HG03520 (cell line): ENCODE results near the gene LYRM7.
A peak's percentile ranks its signal among the peaks of the same experiment; 100 is the strongest.
"Not testable (repeated sequence)": the region's sequence is repeated elsewhere in the genome, so short reads cannot be mapped to it uniquely, and the experiment has no call there.

Source experiments
- ATAC-seq: cut with Tn5 transposase; IDR thresholded peaks from one replicate; pipeline ENCODE4 v1.9.1; 2021; ENCODE audit warnings: mild to moderate bottlenecking, moderate library complexity; ENCODE audit not compliant: unreplicated experiment

Gene LYRM7

DNA sequence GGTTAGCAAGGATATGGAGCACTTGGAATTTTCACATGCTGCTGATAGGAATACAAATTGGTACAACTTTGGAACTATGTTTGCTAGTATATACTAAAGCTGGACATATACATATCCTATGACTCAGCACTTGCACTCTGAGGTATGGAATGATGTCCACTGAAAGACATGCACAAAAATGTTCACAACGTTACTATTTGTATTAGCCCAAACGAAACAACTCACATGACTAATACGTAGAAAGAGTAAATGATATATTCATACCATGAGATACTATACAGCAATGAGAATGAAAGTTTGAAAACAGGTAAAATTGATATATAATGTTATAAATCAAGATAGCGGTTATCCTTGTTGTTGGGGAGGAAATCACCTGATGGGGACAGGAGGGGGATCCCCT is 47.6 kb downstream of the LYRM7 start:
- peak; percentile 62 for ATAC-seq

DNA sequence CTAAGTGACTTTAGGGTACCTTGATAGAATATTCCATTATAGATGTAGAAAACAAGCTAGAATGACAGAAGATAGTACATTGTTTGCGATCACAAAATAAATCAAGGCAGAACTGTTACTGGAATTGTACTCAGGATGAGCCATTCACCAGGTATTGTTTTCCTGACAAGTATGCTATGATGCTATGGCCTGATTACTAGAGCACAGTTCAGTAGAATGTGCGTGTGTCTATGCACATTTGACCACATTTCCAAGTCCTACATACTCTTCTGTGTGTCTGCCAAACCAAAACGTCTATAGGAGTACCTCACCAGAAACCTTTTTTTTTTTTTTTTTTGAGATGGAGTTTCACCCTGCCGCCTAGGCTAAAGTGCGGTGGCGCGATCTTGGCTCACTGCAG is 49.8 kb downstream of the LYRM7 start:
- no peak for ATAC-seq

DNA sequence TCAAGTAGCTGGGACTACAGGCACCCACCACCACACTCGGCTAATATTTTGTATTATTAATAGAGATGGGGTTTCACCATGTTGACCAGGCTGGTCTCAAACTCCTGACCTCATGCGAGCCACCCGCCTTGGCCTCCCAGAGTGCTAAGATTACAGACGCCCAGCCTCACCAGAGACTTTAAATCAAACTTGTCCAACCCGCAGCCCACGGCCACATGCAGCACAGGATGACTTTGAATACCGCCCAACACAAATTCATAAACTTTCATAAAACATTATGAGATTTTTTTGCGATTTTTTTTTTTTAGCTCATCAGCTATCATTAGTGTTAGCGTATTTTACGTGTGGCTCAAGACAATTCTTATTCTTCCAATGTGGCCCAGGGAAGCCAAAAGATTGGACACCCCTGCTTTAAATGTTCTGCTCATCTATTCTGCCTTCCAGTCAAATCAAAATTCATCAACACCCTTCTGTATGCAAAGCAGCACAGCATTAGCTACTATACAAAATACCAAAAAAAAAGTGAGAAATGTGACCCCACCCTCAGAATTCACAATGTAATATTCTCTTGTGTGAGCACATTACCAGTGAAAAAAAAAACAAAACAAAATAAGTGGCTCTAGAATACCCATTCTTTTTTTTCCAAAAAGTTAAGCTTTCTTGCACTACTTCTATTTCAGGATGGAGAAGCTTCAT is 50.4 kb downstream of the LYRM7 start:
- ATAC-seq: no peak

DNA sequence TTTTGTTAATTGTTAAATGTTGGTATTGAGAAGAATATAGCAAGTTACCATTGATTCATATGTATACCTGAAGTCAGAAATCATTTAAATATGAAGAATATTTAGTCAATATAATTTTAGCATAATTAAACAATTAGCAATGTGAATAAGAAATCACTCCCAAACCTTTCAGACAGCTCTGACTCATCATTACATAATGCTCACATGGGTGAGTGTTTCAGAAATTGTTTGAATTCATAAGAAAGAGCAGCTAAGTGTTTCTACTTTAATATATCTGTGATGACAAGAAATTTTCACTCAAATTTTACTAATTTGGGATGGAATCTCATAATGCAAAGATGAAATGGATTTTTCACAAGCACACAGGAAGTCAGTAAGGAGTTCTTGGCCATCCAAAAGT is 51.1 kb downstream of the LYRM7 start:
- no peak for ATAC-seq

DNA sequence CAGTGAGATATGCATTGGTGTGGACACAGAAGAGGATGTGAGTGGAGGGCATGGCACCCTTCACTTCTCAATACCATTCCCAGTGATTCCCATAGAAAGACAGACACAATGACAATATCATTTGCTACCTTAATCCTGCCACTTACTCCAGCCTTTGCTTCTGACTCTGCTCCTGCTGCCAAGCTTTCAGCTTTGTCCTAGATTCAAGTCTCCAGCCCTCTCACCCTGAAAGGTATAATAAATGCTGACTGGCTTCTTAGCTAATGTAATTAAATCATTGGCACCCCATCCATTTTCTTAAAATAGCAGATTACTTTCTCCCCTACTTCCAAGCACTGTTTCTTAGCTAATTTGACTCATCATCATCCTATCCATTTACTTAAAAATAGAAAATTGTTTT is 52.0 kb downstream of the LYRM7 start:
- ATAC-seq: no peak

GRCh38 chr5:131223751-131224386 is 53.1 kb downstream of the LYRM7 start:
- ATAC-seq: no peak

DNA sequence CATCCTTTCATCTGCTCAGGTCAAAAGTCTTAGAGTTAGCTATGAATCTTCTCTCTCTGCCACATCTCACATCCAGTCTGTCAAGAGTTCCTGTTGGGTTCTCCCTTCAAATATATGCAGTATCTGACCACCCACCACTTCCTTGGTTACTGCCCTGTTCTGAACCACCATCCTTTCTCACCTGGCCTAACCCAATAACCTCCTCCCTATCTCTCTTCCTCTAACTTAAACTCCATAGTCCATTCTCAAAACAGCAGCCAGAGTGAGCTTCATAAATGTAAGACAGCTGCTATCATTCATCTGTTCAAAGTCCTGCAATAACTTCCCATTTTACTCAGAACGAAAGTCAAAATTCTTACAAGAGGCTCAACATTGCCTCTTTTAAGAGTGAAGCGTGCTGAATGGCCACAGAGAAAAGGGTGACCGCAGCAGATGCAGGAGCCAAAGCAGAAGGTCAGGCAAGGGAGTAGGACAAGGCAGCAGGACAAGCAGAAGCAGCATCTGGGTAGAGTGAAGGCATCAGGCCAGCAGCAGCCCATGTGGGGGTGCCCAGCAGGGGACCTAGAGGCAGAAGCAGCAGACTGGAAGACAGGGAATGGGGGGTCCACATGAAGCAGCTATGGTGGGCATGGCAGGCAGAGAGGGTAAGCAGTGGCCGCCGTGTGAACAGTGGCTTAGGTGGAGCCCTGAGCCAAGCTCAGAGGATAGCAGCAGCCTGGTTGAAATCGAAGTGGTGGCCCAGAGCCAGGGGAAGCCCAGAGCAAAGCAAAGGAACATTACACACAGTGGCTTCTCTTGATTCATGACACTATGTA is 53.9 kb downstream of the LYRM7 start:
- ATAC-seq: peak; percentile 75

- no peak for ATAC-seq
These were observed 54.7 kb downstream of the LYRM7 start for GRCh38 chr5:131225282-131225974.

- ATAC-seq: no peak
These were observed 56.2 kb downstream of the LYRM7 start for GRCh38 chr5:131226899-131227298.

DNA sequence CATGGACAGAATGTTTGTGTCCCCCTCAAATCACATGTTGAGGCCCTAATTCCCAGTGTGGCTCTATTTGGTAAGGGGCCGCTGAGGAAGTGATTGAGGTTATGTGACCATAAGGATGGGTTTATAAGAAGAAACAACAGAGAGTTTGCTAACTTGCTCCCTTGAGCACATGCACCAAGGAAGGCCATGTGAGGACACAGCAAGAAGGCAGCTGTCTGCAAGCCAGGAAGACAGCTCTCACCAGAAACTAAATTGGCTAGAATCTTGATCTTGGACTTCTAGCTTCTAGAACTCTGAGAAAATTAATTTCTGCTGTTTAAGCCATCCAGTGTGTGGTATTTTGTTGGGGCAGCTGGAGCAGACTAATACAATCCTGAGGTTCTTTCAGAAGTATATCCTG is 57.9 kb downstream of the LYRM7 start:
- no peak for ATAC-seq

- no peak for ATAC-seq
These were observed 58.9 kb downstream of the LYRM7 start for GRCh38 chr5:131229623-131230022.

GRCh38 chr5:131230406-131230805 is 59.7 kb downstream of the LYRM7 start:
- no peak for ATAC-seq

DNA sequence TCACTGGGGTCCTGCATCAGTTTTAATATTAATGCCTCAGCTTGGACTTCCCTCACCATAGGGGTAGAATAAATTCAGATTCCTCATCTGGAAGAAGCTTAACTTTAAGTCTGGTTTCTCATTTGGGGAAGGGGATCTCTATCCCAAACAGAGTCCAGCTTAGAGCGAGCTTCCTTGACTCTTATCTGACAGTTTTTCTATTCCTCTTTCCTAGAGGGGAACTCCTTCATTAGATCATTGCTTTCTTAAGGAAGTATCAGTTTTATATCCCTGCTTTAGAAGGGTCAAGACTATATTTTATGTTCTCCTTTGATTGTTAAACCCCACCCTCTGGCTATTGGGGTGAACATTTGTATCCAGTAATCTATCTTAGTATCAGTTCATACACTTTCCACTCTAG is 68.9 kb downstream of the LYRM7 start:
- ATAC-seq: no peak

DNA sequence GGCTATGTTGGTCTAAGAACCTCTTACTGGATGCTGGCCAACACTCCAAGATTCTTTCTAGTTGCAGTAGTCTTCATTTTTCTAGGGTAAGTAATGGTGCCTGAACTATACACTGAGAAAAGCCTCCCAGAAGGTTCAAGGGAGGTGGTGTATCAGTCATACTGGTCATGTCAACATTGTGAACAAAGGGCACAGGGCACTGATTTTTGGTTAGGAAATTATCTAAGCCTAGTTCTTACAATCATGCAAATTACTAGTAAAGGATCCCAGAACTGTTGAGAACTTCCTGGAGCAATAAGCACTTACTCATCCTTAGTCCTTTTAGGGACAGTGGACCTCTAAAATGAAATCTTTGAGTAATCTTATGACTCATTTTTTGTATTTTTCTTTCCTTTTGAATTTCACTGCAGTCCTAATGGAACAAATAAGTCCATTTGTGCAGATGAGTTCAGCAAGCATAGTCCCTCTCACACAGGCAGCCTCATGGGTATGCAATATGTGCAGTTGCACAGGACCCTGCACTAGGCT is 72.0 kb downstream of the LYRM7 start:
- no peak for ATAC-seq

GRCh38 chr5:131245312-131245711 is 74.6 kb downstream of the LYRM7 start:
- no peak for ATAC-seq

DNA sequence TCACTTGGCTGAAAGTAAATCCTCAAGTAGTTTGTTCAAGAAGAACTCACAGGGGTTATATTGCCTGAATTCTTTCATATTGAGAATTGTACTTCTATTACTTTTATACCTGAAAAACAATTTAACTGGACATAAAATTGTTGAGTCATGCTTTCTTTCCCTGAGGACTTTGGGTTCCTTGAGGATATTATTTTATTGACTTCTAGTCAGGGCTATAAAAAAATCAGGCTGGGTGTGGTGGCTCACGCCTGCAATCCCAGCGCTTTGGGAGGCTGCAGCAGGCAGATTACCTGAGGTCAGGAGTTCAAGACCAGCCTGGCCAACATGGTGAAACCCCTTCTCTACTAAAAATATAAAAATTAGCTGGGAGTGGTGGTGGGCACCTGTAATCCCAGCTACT is 75.2 kb downstream of the LYRM7 start:
- no peak for ATAC-seq

DNA sequence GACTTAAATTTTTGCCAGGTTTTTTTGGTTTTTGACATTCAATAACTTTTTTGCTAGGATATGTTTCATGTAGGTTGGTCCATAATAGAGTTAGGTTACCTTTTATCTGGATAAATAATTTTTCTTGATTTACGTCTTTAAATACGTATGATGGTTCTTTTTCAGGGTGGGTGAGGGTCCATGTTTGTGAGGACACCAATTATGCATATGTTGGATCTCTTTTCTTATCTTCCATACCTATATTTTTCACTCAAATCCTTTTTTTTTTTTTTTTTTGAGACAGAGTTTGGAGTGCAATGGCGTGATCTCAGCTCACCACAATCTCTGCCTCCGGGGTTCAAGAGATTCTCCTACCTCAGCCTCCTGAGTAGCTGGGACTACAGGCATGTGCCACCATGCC is 75.8 kb downstream of the LYRM7 start:
- ATAC-seq: no peak

GRCh38 chr5:131250751-131251475 is 80.2 kb downstream of the LYRM7 start:
- ATAC-seq: no peak

GRCh38 chr5:131252824-131253171 is 82.1 kb downstream of the LYRM7 start:
- peak; percentile 86 for ATAC-seq

GRCh38 chr5:131254025-131254424 is 83.3 kb downstream of the LYRM7 start:
- not testable (repeated sequence) for ATAC-seq

DNA sequence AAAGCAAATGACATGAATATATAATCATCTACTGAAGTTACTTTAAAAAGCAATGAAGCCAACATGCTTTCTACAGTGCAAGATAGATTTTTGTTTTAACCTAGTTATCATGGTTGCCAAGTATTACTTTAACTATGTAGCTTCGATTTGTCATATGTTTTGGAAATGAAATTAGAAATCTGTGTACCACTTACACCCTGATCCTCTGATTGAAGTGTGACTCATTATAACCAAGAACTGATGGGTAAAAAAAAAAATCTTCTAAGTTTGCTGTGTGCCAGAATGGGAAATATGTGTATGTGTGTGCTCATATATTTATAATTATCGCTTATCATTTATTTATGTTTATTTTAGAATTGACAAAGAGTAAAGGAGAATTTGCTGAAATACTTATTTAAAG is 84.0 kb downstream of the LYRM7 start:
- ATAC-seq: no peak
